Prostate gland (tissue), 2 donors: ENCODE measurements around the gene LIN28B.

Source experiments
- POLR2AphosphoS5 ChIP-seq: sonication (generic); formaldehyde crosslinking; IDR thresholded peaks from one replicate; pipeline ENCODE4 v1.6.1; 2017; ENCODE audit warnings: antibody characterized with exemption
- TF ChIP-seq, protein P1 (sequence below), 4 experiments: fragments of 200-600 bp in 2 of 4; fragments of 450-650 bp in 2 of 4; sonication (generic) in 2 of 4; IDR thresholded peaks; 1 replicate in 3 of 4; 2 replicates in 1 of 4; pipeline ENCODE4 v1.5.1; 2016 to 2019; ENCODE audit warnings: antibody characterized with exemption in 4 of 4, mild to moderate bottlenecking in 2 of 4, moderate library complexity in 2 of 4

DNA sequence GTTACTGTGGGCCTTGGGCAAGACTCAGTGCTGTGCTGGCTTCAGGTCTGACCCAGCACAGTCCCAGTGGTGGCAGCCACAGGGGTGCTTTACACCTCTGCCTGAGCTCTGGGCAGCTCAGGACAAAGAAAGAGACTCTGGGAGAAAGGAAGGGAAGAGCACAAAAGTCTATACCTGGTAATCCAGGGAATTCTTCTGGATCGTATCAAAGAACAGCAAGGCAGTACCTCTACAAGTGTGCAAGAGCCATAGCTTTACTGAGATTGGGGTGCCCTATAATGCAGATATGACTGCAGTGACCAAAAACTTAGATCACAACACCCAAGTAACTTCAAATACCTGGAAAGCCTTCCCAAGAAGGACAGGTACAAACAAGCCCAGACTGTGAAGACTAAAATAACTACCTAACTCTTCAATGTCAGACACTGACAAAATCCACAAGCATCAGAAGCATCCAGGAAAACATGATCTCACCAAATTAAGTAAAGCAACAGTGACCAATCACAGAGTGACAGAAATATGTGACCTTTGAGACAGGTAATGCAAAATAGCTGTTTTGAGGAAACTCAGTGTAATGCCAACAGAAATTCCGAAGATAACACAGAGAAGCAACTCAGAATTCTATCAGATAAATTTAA lies 47.9 kb upstream of the LIN28B start:
- TF ChIP-seq POLR2AphosphoS5, result no peak
- TF ChIP-seq, protein P1, sequence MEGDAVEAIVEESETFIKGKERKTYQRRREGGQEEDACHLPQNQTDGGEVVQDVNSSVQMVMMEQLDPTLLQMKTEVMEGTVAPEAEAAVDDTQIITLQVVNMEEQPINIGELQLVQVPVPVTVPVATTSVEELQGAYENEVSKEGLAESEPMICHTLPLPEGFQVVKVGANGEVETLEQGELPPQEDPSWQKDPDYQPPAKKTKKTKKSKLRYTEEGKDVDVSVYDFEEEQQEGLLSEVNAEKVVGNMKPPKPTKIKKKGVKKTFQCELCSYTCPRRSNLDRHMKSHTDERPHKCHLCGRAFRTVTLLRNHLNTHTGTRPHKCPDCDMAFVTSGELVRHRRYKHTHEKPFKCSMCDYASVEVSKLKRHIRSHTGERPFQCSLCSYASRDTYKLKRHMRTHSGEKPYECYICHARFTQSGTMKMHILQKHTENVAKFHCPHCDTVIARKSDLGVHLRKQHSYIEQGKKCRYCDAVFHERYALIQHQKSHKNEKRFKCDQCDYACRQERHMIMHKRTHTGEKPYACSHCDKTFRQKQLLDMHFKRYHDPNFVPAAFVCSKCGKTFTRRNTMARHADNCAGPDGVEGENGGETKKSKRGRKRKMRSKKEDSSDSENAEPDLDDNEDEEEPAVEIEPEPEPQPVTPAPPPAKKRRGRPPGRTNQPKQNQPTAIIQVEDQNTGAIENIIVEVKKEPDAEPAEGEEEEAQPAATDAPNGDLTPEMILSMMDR (IDR thresholded peaks at IDR 0.05), result no peak
